GM19455 (cell line): Measurements from ENCODE around the gene SURF2.
"Not testable (repeated sequence)": the region's sequence is repeated elsewhere in the genome, so short reads cannot be mapped to it uniquely, and the experiment has no call there.

Experiments
- ATAC-seq: cut with Tn5 transposase; IDR thresholded peaks from one replicate; pipeline ENCODE4 v1.9.1; 2021; ENCODE audit not compliant: unreplicated experiment

Gene SURF2

GRCh38 chr9:133356391-133357091 lies at the start of gene SURF2, which contains the start of gene SURF1:
Gene SURF2 (plus strand): TSS chr9:133356550. CDS start chr9:133356593, 43 bp downstream.
Gene SURF1 (minus strand): TSS chr9:133356487. CDS start chr9:133356453, 34 bp downstream.
- no peak for ATAC-seq

DNA sequence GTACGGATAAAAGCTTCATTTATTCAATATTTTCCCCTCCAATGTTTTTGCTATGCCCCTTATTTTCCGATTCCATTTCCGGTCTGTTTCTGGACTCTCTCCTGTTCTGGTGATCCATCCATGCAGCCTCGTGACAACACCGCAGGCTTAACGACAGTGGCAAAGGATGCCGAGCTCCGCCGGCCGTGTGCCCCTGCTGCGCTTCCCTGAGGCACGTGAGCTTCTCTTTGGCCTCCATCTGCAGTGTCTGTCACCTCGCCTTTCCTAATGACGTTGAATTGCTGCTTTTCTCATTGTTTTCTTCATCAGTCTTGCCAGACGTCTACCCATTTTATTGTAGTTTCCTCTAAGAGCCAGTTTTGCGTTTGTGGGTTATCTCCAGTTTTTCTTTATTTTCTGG lies 49.0 kb upstream of the SURF2 start:
- no peak for ATAC-seq

DNA sequence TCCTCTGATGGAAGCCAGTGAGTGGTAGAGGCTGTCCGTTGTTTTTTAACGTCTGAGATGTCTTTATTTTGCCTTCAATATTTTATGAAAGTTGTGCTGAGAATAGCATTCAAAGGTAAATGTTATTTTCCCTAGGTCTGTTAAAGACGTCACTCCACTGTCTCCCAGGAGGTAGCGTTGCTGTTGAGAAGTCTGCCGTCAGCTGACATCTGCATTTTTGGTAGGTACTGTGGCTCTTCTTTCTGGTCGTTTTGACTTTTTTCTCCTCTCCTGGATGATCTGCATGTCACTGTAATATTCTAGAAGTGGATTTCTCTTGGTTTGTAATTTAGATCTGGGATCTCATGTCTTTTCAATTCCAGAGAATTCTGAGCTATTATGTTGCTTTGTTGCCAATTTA lies 46.7 kb upstream of the SURF2 start:
- no peak for ATAC-seq

DNA sequence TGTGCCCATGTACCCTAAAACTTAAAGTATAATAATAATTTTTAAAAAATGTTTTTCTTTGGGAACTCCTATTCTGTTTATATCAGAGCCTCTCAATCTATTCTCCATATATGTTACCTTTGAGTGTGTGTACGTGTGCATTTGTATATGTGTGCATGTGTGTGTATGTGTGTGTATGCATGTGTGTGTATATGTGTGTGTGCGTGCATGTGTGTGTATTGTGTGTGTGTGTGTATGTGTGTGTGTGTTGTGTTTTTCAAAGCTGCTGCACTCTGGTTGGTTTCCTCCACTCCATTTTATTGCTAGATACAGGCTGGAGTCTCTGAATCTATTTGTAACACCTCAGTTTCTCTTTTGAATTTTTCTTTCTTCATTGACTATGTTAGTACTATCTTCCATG lies 40.4 kb upstream of the SURF2 start:
- no peak for ATAC-seq

DNA sequence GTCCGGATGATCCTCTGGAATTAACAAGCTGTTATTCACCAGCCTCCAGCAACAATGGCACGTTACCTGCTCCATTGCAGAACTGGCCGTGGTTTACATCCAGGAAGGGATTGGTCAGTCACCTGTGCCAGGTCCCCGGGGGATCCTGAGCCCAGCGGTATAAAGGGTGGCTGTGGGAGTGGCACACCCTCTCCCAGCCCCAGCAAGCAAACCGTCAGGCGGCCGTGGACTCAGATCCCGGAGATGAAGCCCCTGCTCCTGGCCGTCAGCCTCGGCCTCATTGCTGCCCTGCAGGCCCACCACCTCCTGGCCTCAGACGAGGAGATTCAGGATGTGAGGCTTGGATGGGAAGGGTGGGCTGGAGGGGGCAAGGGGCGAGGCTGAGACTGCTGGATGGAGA lies 38.8 kb upstream of the SURF2 start:
- not testable (repeated sequence) for ATAC-seq

- no peak for ATAC-seq
Measured at GRCh38 chr9:133320421-133320881, 35.9 kb upstream of the SURF2 start.

- no peak for ATAC-seq
Measured at GRCh38 chr9:133321411-133321935, 34.9 kb upstream of the SURF2 start.

DNA sequence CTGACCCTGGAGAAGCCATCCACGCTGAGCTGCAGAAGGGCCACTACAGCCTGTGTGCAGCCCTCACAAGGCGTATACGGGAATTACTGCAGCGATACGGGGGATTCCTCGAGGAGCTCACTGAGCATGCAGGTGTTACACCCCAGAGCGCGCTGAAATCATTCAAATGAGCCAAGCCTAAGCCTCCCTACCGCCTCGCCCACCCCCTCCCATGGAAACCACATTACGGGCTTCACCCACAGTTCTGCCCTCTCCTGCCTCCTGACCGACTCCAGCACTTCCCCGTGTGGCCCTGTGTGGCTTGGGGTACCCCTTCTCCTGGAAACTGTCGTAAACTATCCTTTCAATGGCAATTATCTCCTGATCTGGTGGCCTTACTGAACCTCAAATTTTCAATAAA lies 33.6 kb upstream of the SURF2 start:
- ATAC-seq = no peak

DNA sequence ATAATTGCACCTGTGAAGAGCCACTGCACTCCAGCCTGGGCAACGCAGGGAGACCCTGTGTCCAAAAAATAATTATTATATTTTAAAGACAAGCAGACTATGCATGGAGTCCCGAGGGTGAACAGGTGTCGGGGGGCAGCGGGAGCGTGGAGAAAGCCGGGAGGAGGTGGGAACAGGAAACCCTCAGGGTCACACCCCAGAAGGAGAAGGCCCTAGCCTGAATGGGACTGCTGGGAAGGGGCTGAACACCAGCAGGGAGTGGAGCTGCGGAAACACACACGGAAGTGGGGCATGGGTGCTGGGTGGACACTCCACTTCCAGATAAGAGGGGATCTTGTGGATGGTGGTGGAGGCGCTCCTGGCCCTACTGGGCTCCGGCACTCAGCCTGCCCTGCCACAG lies 33.1 kb upstream of the SURF2 start:
- ATAC-seq = no peak

- ATAC-seq = no peak
Measured at GRCh38 chr9:133323991-133324703, 32.2 kb upstream of the SURF2 start.

- not testable (repeated sequence) for ATAC-seq
Measured at GRCh38 chr9:133327021-133327420, 29.3 kb upstream of the SURF2 start.

DNA sequence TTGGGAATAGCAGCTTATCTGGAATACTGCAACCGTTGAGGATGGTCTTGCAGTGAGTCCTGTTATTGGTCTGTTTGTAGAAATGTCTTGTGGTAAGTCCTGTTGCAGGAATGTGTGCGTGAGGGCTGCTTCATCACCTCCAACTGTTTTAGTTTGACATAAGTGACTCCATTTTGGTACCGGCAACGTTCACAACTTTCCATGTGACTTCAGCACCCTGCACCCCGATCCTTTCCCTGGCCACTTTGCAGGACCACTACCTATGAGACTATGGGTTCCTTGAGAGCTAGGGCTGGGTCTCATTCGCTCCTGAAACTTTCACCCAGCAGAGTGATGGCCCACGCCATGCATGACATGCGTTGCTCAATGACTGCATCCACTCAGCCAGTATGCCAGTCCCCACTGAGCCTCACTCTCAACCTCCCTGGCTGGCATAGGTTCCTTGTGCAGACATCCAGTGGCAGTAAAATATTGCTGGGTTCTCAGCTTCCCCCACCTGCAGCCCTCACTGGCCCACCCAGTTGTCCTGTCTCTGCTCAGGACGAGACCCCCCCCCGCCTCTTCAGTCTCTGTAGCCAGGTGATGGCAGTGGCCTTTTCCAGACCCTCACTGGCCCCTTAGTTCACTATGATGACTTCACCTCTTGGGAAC lies 28.4 kb upstream of the SURF2 start:
- no peak for ATAC-seq

DNA sequence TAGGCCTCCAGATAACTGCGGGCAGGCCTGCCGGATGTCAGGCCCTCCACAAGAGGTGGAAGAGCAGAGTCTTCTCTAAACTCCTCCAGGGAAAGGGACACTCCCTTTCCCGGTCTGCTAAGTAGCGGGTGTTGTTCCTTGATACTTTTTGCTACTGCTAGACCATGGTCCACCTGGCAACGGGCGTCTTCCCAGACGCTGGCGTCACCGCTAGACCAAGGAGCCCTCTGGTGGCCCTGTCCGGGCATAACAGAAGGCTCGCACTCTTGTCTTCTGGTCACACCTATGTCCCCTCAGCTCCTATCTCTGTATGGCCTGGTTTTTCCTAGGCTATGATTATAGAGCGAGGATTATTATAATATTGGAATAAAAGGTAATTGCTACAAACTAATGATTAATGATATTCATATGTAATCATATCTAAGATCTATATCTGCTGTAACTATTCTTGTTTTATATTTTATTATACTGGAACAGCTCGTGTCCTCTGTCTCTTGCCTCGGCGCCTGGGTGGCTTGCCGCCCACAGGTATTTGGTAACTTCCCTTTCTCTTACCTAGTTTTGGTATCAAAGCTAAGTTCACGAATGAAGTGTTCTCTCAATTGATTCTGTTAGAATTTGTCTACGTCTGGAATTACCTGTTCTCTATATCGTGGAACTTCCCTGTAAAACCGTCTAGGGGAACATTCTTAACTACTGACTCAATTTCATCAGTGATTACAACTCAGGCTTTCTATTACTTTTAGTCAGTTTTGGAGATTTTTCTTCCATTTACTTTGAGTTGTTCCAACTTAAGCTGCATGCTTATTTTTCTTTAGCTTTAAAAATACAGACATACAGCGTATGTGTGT lies 26.8 kb upstream of the SURF2 start:
- not testable (repeated sequence) for ATAC-seq

DNA sequence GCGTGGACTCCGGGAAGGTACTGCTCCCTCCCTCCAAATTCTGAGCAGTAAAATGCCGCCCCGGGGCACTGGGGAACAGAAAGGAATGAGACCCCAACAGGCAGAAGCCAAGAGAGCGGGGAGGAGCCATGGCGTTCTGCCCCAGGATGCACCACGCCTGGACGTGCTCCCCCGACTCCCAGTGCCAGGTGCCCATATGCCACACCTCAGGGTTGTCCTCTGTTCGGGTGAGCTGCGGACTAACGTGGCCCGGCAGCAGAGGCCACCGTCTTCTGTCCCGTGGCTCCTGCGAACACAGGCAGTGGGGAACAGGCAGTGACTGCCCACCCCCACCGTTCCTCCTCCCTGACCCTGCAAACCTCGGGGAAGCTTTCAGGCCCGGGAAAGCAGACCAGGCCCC lies 25.1 kb upstream of the SURF2 start:
- no peak for ATAC-seq

GRCh38 chr9:133331641-133332380 lies 24.5 kb upstream of the SURF2 start:
- no peak for ATAC-seq

DNA sequence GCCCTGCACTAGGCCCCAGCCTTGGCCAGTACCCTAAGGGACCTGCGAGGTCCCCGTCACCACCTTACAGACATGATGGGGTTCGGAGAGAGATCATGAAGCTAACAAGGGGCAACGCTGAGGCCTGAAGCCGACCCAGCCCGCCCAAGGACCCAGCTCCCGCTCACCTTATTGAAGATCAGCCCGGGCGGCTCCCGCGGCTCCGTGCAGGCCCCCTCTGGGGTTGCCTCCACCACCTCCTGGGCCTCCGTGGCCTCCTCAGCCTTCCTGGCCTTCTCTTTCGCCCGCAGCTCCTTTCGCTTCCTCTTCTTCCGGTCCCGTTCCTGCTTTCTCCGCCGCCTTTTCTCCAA lies 24.0 kb upstream of the SURF2 start:
- ATAC-seq = no peak

DNA sequence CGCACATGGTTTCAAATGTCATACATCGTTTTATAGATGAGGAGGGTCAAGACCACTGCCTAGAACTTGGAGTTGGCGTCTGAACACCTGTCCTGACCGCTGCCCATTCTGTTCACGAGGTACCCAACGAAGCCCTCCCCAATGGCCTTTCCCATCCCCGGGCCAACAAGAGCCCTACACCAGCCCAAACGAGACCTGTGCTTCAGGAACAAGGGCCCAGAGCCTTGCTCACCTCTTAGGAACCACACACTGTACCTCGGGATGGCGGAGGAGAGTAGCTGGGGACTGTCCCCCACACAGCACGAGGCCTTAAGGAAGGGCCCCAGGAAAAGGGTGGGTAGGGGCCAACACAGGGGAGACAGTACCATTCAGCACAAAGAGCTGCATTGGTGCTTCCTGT lies 23.3 kb upstream of the SURF2 start:
- no peak for ATAC-seq

GRCh38 chr9:133333566-133333965 lies 22.8 kb upstream of the SURF2 start:
- no peak for ATAC-seq

DNA sequence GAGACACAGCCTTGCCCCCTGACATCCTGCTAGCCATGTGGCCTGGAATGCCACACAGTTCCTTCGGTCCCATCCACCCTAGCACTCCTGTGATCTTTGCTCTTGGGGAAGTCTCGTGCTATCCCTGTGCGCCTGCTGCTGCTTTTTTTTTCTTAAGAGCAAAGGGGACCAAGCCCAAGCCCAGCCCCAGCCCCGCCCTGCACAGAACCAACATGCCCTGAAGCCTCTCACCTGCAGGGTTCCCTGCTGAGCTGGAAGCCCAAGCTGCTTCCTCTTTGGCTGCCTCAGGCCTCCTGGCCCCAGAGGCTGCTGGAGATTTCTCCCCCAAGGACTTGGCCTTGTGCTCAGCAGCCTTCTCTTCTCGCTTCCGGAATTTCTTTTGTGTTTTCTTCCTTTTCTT lies 22.2 kb upstream of the SURF2 start:
- no peak for ATAC-seq

DNA sequence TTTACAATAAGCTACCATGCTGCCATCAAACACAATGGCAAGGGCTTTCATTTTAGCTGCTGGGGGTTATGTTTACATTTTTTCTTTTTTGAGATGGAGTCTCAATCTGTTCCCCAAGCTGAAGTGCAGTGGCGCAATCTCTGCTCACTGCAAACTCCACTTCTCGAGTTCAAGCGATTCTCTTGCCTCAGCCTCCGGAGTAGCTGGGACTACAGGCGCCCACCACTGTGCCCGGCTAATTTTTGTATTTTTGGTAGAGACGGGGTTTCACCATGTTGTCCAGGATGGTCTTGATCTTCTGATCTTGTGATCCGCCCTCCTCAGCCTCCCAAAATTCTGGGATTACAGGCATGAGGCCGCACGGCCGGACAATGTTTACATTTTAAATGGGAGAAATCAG lies 21.5 kb upstream of the SURF2 start:
- ATAC-seq = not testable (repeated sequence)
